ENCODE measurements around the gene TRIM3.
"Not testable (repeated sequence)": the region's sequence is repeated elsewhere in the genome, so short reads cannot be mapped to it uniquely, and the experiment has no call there.

TRIM3 gene

DNA sequence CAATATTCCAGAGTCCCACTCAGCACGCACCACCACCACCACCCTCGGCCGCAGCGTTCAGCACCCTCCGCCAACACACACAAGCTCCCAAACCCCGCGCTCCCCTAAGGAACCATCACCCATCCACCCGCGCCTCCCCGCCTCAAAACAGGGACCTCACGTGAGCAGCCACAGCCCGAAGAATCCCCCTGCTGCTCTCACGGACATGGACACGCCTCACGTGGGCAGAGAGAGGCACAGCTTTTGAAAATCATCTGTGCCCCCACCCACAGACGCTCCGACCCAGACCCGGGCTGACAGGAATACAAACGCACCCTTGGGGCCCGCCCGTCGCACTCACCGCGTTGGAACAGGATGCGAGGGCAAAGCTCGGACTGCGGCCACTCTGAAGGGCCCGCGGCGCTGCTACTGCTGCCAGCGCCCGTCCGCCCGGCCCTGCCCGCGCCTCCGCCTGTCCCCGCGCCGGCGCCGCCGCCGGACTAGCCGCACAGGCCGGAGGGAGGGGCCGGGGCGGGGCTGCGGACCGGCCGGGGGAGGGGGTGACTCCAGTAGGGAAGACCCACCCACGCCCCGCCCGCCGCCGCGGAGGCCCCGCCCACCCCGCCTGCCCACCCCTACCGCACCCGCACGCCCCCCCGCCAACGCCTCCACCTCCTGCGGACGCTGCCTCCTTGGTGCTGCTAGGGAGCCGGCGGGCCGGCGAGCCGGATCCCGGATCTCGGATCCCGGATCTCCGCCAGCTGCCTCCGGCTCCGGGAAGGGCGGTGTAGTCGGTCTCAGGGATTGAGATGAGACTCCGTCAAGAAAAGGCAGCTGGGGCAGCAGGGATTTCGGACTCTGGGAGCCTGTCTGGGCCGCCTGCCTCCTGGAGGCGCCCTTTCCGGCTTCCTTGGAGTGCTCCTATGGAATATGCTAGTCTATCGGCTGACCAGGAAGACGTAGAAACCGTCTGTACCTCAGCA lies at the start of gene TRIM3:
Gene TRIM3, minus strand, starts transcription at position 491 of the 962 bp plus-strand sequence. CDS start 8,246 bp downstream, outside the sequence.
- peak; percentile 83 to 97 (median 93) for DNase-seq
- intact Hi-C loops (cut with DNase I) = no loop called here

DNA sequence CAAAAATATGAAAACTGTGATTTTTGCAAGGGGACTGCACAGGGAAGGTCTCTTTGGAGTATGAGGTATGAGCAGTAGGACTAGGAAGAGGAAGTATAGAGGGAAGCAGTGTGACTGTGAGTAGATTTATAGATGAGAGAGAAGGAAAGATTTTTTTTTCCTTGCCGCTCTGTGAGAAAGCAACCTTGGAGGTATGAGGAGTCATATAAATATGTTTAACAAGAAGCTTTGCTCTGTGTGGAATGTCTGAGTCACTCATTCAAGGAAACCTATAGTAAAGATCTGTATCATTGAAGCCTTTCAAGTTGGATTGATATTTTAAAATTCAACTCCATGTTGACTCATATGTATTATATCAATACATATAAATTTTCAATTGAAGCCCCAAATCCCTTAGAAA lies 49.5 kb upstream of the TRIM3 start:
- no peak for DNase-seq
- intact Hi-C loops (cut with DNase I) = no loop called here

DNA sequence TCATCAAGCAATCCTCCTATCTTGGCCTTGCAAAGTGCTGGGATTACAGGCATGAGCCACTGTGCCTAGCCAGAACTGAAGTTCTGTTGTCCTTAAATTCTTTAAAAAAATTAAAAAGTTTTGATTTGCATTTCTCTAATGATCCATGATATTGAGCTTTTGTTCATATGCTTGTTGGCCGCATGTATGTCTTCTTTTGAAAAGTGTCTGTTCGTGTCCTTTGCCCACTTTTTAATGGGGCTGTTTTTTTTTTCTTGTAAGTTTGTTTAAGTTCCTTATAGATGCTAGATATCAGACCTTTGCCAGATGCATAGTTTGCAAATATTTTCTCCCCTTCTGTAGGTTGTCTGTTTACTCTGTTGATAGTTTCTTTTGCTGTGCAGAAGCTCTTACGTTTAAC lies 48.2 kb upstream of the TRIM3 start:
- intact Hi-C loops (cut with DNase I); DNase-seq: not testable (repeated sequence)

DNA sequence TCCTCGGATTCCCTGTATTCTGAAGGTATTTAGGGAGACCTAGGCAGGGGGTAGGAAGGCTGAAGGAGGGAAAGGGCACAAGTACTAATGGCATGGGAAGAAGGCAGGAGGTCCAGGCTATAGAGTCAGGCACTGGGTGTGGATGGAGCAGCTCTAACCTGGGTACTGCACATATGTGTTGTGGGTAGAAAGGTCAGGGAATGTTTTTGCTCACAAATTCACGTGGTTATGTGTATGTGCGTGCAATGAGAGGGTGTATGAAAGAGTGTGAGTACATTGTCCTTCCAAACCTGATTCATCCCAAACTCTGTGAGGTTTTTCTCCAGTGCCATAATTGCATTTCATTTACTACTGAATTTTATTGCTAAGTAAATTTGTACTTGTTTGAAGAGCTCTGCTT lies 46.5 kb upstream of the TRIM3 start:
- intact Hi-C loops (cut with DNase I) = no loop called here
- no peak for DNase-seq

DNA sequence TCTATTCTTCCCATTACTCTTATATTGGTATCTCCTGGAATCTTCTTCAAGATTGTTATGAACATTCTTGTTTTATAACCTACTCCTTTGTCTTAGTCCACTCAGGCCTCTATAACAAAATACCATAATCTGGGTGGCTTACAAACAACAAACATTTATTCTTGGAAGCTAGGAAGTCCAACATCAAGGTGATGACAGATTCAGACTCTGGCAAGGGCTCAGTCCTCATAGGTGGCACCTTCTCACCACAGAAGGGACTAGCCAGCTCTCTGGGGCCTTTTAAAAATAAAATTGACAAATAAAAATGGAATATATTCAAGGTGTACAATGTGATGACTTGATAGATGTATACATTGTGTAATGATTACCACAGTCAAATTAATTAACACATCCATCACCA lies 43.1 kb upstream of the TRIM3 start:
- DNase-seq = no peak
- intact Hi-C loops (cut with DNase I) = no loop called here

DNA sequence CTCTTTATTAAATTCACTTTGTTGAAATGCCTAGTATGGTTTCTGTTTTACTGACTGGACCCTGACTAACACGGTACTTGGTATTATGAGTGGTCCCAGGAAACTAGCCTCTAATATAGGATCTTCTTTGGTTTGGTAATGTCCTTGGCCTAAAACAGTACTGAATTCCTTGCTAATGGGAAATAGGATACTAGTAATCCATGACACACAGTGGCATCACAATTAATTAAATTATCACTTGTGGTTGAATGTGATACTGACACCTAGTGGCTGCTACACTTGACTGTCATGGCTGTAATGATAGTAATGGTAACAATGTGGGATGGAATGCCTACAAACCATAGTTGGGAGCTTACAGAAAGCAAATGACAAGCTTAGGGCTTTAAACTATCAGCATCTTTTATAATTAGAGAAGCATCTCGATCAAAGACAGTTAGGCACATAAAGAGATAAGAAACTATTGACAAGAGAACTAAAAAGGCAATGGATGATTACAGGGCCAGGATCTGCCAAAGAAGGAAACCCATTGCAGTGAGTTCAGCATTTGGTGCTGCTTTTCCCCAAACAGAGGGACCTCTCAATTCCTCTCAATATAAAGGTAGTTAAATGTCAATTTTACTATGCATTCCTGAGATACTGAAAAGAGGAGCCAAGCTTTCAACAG lies 32.0 kb upstream of the TRIM3 start:
- intact Hi-C loops (cut with DNase I) = no loop called here
- DNase-seq = peak in 14 of 42 donors; percentile 6 to 67 (median 30)

DNA sequence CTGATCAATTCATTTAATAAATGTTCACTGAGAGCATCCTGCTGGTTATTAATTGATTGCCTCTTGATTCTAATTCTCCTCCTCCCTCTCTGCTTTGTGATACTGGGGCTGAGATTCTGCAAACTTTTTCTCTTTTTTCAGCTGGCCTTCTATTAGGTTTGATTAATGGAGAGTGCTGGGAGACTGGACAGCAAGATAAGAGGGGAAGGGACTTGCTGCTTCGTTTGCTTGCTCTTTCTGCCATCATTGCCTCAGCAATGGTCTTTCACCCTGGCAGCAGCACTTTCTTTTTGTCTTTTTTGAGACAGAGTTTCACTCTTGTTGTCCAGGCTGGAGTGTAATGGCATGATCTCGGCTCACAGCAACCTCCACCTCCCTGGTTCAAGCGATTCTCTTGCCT lies 30.4 kb upstream of the TRIM3 start:
- intact Hi-C loops (cut with DNase I) = no loop called here
- DNase-seq = no peak

DNA sequence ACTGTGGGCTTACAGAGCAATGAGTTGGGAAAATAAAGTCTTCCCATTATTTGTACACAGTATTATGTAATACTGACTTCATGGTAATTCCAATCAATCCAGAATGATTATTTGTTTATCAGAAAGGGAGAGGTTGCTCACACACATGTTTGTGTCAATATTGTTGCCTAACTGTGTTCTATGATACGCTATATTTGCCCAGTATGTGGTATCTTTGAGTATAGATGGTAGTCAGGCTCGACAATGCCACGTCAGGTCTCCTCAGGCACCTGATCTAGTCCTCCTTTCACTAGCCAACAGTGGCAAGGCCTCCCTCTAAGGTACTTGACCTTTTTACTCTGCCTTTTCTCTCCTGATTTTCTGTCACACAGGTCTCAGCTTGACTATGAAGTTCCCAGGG lies 28.6 kb upstream of the TRIM3 start:
- no peak for DNase-seq

DNA sequence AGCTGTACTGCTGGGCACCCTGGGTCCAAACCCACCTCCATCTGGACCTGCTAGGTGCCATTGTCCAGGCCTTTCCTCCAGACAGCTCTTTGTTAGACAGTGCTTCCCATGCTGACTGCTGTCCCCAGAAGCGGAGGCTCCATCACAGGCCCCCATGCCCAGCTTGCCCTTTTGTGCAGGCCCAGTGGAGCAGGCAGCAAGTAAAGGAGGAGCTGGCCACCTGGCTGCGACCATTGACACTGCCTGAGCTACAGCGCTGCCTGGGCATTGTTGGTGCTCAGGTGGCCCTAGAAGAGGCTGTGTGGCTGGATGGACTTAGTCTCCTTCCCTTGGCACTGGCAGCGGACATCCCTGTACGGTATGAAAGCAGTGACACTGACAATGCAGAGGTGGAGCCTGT lies 24.8 kb upstream of the TRIM3 start:
- intact Hi-C loops (cut with DNase I) = no loop called here
- no peak for DNase-seq

More for the DNA sequence above, 28.6 kb upstream of the TRIM3 start:
- intact Hi-C loops (cut with DNase I) = no loop called here

DNA sequence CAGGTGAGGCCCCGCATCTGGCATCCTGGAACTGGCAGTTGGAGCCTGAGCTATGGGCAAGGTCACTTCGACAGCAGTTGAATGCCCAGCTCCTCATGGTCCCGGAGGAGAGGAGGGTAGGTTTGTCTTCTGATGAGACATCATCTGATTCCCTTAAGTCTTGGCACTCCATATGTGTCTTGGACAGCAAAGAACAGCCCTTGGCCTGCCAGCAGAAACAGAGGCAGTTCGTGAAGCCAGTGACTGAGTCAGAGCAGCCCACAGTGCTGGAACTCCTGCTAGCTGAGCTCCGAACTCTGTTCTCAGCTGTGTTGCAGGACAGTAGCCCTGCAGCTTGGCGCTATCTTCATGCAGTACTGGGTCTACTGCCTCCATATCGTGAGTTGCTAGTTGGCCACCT lies 24.4 kb upstream of the TRIM3 start:
- DNase-seq = no peak

DNA sequence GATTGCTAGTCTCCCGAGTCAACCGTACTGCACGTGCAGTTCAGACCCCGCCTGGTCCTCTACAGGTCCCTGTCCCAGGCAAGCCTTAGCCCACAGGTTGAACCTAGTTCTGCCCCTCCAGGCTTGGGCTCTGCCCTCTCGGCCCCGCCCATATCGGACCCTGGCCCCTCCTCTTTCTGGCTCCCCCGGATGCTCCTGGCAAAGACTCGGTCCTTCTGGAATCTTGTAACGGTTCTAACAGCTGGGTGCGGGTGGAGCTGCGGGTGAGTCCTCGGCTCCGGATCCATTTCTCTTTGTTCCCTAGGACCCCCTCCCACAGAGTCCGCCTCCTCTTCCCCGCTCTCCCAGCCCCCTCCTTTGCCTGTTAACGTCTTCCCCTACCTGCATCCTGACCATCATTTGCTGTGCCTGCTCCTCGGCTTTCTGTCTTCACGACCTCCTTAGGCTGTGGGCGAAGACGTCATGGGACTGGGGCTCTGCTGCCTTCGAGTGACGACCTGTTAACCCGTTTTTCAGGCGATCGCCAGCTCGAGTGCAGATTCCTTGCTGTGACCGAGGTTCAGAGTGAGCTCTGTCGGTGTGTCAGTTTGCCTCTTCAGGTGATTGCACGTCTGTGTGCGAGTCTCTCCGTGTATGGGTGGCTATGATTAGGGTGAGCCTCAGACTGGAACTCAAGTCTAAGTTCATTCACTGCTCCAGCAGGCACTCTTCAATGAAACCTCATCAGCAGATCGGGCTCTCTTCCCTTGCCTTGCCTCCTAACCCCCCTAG lies 23.5 kb upstream of the TRIM3 start, which contains the start of gene DNHD1:
Gene DNHD1, plus strand, starts transcription at position 212 of the 771 bp plus-strand sequence. CDS start 936 bp downstream, outside the sequence.
- peak in 22 of 42 donors; percentile 18 to 54 (median 36) for DNase-seq
- intact Hi-C loops (cut with DNase I) = no loop called here

More for the DNA sequence above, 24.4 kb upstream of the TRIM3 start:
- intact Hi-C loops (cut with DNase I) = no loop called here

DNA sequence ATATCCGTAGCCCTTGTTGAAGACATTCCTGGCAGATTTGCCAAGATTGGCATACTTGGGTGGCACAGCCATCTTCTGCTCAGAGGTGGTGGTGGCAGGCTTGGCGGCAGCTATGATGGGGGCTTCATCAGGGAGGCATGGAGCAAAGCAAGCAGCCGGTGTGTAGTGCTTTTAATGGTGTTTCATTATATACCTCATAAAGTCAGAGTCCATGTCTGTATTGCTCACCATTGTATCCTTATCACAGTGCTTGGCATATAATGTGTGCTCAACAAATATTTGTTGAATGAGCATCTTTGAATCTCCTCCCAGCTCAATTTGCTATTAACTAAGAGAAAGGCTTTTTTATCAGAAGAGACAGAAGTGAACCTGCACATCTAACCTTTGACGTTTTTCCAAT lies 15.6 kb upstream of the TRIM3 start:
- intact Hi-C loops (cut with DNase I) = no loop called here
- no peak for DNase-seq

DNA sequence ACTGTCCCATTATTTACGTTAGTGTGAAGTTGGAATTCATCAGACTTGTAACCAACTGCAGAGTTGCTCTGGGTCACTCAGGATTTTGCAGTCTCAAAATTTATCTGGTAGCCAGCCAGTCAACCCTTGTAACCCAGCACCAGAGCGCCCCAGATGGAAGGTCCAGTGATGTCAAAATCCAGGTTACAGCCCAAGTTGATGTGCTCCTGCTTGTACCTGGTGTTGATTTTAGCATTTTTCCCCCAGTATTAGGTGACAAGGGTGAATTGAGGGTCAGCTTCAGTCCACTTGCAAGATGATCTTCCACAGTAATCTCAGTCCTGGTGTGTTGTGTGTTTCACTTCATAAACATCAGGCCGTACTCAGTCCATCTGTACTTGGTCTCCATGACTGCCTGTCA lies 15.1 kb upstream of the TRIM3 start:
- no peak for DNase-seq
- intact Hi-C loops (cut with DNase I) = no loop called here

DNA sequence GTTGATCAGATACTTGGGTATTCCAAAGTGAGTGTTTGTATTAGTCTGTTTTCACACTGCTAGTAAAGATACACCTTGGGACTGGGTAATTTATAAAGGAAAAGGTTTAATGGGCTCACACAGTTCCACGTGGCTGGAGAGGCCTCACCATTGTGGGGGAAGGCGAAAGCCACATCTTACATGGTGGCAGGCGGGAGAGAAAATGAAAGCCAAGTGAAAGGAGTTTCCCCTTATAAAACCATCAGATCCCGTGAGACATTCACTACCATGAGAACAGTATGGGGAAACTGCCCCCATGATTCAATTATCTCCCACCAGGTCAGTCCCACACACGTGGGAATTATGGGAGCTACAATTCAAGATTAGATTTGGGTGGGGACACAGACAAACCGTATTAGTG lies 14.6 kb upstream of the TRIM3 start:
- intact Hi-C loops (cut with DNase I) = no loop called here
- no peak for DNase-seq

DNA sequence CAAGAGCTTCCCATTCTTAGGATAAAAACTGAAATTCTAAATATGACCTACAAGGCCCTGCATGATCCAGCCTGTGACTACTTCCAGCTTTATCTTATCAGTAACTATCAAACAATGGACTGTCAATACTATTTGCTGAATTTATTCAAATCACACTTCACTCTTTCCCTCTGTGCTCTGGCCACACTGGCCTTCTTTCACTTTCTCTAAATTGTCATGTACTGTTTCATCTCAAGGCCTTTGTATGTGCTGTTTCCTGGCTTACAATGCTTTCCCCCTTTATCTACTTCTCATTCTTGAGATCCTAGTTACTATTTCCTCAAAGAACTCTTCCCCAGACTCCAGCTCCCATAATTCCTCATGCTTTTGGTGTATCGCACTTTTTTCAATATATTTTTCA lies 13.2 kb upstream of the TRIM3 start:
- DNase-seq = no peak
- intact Hi-C loops (cut with DNase I) = no loop called here

DNA sequence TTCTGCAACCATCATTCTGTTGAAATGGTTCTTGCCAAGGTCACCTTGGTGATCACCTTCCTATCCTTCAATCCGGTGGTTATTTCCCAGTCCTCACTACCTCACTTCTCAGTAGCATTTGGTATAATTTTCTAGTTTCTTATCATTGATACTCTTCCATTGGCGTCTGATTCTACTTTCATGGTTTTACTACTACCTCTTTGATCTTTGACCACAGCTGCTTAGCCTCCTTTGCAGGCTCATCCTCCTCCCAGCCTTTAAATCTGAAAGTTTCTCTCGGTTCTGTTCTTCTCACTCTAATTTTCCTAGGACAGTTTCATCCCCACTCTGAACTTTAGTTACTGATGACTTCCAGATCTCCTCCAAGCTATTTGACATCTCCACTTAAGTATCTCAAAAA lies 12.5 kb upstream of the TRIM3 start:
- no peak for DNase-seq
- intact Hi-C loops (cut with DNase I) = no loop called here

DNA sequence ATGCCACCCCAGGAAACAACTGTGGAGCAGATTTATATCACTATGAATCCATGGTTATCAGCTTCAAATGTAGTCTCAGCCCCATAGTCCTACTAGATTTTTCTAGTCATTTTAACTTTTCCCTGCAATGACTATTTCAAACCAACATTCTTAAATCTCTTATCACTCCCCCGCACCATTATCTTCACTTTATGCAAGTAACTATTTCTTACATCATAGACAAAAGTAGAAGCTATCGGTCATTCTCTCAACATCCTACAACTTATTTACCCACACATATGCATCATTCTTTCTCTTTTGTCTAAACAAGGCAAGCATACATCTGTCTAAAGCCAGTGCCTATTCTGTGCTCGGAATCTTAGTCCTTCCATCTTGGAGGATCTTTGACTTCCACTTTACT lies 11.9 kb upstream of the TRIM3 start:
- intact Hi-C loops (cut with DNase I) = no loop called here
- DNase-seq = no peak

DNA sequence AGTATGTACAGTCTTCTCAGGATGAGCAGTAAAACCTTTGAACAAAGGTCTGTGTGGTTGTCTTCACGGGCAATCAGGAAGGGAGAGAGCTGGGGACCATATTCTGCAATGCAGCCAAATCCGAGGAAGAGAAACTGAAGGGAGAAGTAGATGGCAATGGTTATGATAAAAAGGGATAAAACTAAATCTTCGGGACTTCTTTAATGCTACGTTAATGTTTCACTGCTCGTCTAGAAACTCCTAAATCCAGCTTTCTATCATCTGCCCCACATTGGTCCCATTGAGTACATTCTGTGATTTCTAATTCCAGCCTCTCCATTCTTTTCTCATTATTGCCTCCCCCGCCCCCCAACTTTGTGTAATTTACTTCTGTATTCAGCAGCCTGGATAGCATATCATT lies 9.3 kb upstream of the TRIM3 start:
- intact Hi-C loops (cut with DNase I) = no loop called here
- no peak for DNase-seq

DNA sequence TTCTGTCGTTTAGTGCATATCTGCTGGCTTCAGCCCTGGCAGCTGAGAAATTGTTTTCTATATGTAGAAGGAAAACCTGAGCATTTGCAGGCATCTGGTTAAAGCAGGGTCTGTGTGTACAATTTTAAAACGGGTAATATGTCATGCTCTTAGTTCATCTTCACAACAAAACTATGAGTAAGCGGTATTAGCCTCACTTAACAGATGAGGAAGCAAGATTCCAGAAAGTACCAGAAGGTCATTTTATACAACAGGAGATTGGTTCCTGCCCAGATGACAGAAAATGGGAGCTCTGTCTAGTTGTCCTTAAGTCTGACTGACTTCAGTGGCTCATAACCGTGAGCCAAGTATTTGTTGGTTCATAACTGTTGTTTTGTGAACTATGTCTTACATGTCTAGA lies 8.7 kb upstream of the TRIM3 start:
- no peak for DNase-seq
- intact Hi-C loops (cut with DNase I) = no loop called here

DNA sequence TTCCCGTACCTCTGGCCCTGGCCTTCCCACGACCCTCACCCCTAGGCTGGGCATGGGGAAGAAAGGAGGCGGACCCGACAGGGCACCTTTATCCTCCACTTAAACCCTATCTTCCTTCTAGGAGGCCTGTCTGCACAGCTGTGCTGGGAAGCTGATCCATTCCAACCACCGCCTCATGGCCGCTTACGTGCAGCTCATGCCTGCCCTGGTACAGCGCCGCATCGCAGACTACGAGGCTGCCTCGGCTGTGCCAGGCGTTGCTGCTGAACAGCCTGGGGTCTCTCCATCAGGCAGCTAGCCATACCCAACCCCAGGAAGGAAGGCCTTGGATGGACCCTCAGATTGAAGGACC lies 8.2 kb upstream of the TRIM3 start:
- peak in 2 of 42 donors; percentile 17 to 19 for DNase-seq
- intact Hi-C loops (cut with DNase I) = no loop called here

Data from head of caudate nucleus (tissue), 42 donors.